GM23338 (cell line): ENCODE results near the gene TIMP4. TPM values are rescaled to one million over a fixed set of nuclear protein-coding genes. Genes with fewer than 3 reads are reported as not detected.

Source experiments
- ATAC-seq: fragments of 200-7000 bp; cut with Tn5 transposase; 3 replicates; pipeline ENCODE4 v1.9.1; 2020
- DNase-seq: peaks from one replicate; pipeline ENCODE4 v3.0.0-alpha.2; 2015; ENCODE audit warnings: low spot score
- H2AFZ ChIP-seq: fragments of 200-600 bp; sonication (generic); 2 replicates; pipeline ENCODE4 v1.8.0; 2016; ENCODE audit warnings: antibody characterized with exemption, mild to moderate bottlenecking, moderate library complexity
- H3F3A ChIP-seq: fragments of 200-600 bp; sonication (generic); replicated peaks from 2 replicates; pipeline ENCODE4 v1.8.0; 2017; ENCODE audit warnings: antibody characterized with exemption, mixed run types, low read depth
- H3K27ac ChIP-seq: fragments of 200-600 bp; sonication (generic); 2 replicates; pipeline ENCODE4 v1.6.1; 2016; ENCODE audit warnings: low read depth
- H3K27me3 ChIP-seq: fragments of 200-600 bp; sonication (generic); 2 replicates; pipeline ENCODE4 v1.8.0; 2016; ENCODE audit warnings: mild to moderate bottlenecking, mixed run types, moderate library complexity; ENCODE audit not compliant: insufficient read depth
- H3K36me3 ChIP-seq: fragments of 200-600 bp; sonication (generic); 2 replicates; pipeline ENCODE4 v1.8.0; 2016; ENCODE audit warnings: mild to moderate bottlenecking; ENCODE audit not compliant: insufficient read depth
- H3K4me1 ChIP-seq: fragments of 200-600 bp; sonication (generic); 2 replicates; pipeline ENCODE4 v1.8.0; 2016; ENCODE audit warnings: mild to moderate bottlenecking, moderate library complexity; ENCODE audit not compliant: insufficient read depth
- H3K4me2 ChIP-seq: fragments of 200-600 bp; sonication (generic); 2 replicates; pipeline ENCODE4 v1.7.1; 2017; ENCODE audit warnings: mixed run types
- H3K4me3 ChIP-seq: fragments of 200-600 bp; sonication (generic); 2 replicates; pipeline ENCODE4 v1.6.1; 2016; ENCODE audit warnings: mixed run types
- H3K79me2 ChIP-seq: fragments of 200-600 bp; sonication (generic); replicated peaks from 2 replicates; pipeline ENCODE4 v1.8.0; 2017; ENCODE audit warnings: mild to moderate bottlenecking; ENCODE audit not compliant: insufficient read depth
- H3K9me2 ChIP-seq: fragments of 200-600 bp; sonication (generic); 2 replicates; pipeline ENCODE4 v1.8.0; 2017; ENCODE audit not compliant: insufficient read depth
- H4K20me1 ChIP-seq: fragments of 200-600 bp; sonication (generic); replicated peaks from 2 replicates; pipeline ENCODE4 v1.8.0; 2017; ENCODE audit warnings: mild to moderate bottlenecking; ENCODE audit not compliant: insufficient read depth
- H3K27ac Mint-ChIP-seq: 2 replicates; pipeline ENCODE4 v1.8.0; 2020; ENCODE audit warnings: inconsistent platforms, mild to moderate bottlenecking, moderate library complexity, mixed read lengths
- H3K27me3 Mint-ChIP-seq: 3 replicates; pipeline ENCODE4 v1.8.0; 2022; ENCODE audit warnings: low read depth, mild to moderate bottlenecking, moderate library complexity, mixed read lengths, inconsistent platforms; ENCODE audit not compliant: insufficient read depth, poor library complexity
- H3K36me3 Mint-ChIP-seq: 3 replicates; pipeline ENCODE4 v1.8.0; 2021; ENCODE audit warnings: low read depth, mild to moderate bottlenecking, inconsistent platforms, moderate library complexity, mixed read lengths
- H3K4me1 Mint-ChIP-seq: 3 replicates; pipeline ENCODE4 v1.8.0; 2020; ENCODE audit warnings: mild to moderate bottlenecking, inconsistent platforms, mixed read lengths
- H3K4me3 Mint-ChIP-seq: 3 replicates; pipeline ENCODE4 v1.8.0; 2021; ENCODE audit warnings: moderate library complexity, mild to moderate bottlenecking, inconsistent platforms, mixed read lengths
- H3K9me3 Mint-ChIP-seq: 3 replicates; pipeline ENCODE4 v1.8.0; 2020; ENCODE audit warnings: moderate library complexity, mild to moderate bottlenecking, inconsistent platforms, mixed read lengths
- JUNB ChIP-seq: IDR thresholded peaks from one replicate; pipeline ENCODE4 v1.6.1; 2016; ENCODE audit warnings: antibody characterized with exemption; ENCODE audit not compliant: unreplicated experiment
- POLR2AphosphoS5 ChIP-seq: IDR thresholded peaks from 2 replicates; pipeline ENCODE4 v1.6.1; 2016; ENCODE audit warnings: antibody characterized with exemption, low read depth
- polyA plus RNA-seq: library from polyadenylated mRNA; unstranded; fragments of >200 nt; fragmentation: Nextera tagmentation; extraction: Ambion mirVana; gene quantifications from 2 replicates; pipeline ENCODE4 v1.2.1, GENCODE V29; 2016
- total RNA-seq: library from RNA; depleted of rRNA; stranded (reverse); fragments of >200 nt; shearing (Covaris generic); gene quantifications from 2 replicates; pipeline ENCODE4 v1.2.3, GENCODE V29; 2014
- TF ChIP-seq, protein P1 (sequence below): fragments of 250-450 bp; sonication (Bioruptor Pico); IDR thresholded peaks from 2 replicates; pipeline ENCODE4 v1.5.0; 2020; ENCODE audit warnings: mild to moderate bottlenecking, moderate library complexity
- TF ChIP-seq, protein P2 (sequence below): IDR thresholded peaks from one replicate; pipeline ENCODE4 v1.6.1; 2018; ENCODE audit warnings: antibody characterized with exemption; ENCODE audit not compliant: unreplicated experiment

TIMP4 gene
- total and polyA plus RNA-seq, 2 experiments from 2014 or later = 6.7 to 11.1 TPM

DNA sequence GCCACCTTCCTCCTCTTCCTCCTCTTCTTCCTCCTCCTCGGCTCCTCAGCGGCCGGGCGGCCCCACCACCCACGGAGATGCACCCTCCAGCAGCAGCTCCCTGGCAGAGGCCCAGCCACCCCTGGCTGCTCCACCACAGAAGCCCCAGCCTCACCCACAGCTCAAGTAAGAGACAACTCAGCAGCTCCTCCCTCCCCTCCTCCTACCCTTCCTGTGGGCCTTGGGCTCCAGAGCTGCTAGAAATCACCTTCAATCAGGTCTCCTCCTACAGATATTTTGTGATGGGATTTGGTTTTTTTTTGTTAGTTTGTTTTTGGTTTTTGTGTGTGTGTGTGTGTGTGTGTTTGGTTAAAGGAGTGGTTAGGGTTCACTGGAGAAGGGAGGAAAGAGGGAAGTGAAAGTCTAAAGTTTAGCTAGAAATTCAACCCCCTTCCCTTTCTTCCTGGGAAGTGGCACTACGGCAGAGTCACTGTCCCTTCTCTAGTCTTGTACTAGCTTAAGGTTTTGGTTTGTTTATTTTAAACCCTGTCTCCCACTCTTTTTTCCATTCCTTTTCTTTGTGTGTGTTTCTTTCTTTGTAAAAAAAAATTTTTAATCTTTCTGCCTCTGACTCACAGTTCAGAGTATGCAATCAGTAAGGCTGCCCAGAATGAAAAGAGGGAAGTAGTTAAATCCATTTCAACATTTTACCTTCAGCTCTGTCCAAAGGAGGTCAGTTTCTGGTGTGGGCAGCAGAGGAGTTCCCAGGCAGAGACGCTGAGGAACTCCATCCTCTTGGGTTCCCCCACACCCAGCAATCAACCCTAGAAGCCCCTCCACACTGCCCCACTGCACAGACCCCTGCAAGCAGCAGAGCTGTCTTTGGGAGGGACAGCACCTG lies 29.0 kb upstream of the TIMP4 start:
- no peaks in the 10 kb centered on the region for H3K9me3 Mint-ChIP-seq
- H3K27ac Mint-ChIP-seq = peak overlapping the region; percentile 63
- no peaks in the 10 kb centered on the region for H3K79me2 ChIP-seq
- no peaks in the 10 kb centered on the region for H3K9me2 ChIP-seq
- no peaks in the 10 kb centered on the region for H3F3A ChIP-seq
- no peaks in the 10 kb centered on the region for H3K27me3 ChIP-seq
- no peaks in the 10 kb centered on the region; the same call in 1 of the 2 replicates for H4K20me1 ChIP-seq
- no peak overlapping the region for H3K27ac ChIP-seq
- 0 out of 3 replicates have a peak, but pooled peaks cover 3% of the 10 kb centered on the region for H3K36me3 Mint-ChIP-seq
- H3K4me1 ChIP-seq = no peaks in the 10 kb centered on the region
- ATAC-seq (peak; percentile 59), DNase-seq (no peak)
- no peak overlapping the region for H3K4me2 ChIP-seq
- TF ChIP-seq JUNB (no peak), POLR2AphosphoS5 (no peak)
- TF ChIP-seq, protein P1, sequence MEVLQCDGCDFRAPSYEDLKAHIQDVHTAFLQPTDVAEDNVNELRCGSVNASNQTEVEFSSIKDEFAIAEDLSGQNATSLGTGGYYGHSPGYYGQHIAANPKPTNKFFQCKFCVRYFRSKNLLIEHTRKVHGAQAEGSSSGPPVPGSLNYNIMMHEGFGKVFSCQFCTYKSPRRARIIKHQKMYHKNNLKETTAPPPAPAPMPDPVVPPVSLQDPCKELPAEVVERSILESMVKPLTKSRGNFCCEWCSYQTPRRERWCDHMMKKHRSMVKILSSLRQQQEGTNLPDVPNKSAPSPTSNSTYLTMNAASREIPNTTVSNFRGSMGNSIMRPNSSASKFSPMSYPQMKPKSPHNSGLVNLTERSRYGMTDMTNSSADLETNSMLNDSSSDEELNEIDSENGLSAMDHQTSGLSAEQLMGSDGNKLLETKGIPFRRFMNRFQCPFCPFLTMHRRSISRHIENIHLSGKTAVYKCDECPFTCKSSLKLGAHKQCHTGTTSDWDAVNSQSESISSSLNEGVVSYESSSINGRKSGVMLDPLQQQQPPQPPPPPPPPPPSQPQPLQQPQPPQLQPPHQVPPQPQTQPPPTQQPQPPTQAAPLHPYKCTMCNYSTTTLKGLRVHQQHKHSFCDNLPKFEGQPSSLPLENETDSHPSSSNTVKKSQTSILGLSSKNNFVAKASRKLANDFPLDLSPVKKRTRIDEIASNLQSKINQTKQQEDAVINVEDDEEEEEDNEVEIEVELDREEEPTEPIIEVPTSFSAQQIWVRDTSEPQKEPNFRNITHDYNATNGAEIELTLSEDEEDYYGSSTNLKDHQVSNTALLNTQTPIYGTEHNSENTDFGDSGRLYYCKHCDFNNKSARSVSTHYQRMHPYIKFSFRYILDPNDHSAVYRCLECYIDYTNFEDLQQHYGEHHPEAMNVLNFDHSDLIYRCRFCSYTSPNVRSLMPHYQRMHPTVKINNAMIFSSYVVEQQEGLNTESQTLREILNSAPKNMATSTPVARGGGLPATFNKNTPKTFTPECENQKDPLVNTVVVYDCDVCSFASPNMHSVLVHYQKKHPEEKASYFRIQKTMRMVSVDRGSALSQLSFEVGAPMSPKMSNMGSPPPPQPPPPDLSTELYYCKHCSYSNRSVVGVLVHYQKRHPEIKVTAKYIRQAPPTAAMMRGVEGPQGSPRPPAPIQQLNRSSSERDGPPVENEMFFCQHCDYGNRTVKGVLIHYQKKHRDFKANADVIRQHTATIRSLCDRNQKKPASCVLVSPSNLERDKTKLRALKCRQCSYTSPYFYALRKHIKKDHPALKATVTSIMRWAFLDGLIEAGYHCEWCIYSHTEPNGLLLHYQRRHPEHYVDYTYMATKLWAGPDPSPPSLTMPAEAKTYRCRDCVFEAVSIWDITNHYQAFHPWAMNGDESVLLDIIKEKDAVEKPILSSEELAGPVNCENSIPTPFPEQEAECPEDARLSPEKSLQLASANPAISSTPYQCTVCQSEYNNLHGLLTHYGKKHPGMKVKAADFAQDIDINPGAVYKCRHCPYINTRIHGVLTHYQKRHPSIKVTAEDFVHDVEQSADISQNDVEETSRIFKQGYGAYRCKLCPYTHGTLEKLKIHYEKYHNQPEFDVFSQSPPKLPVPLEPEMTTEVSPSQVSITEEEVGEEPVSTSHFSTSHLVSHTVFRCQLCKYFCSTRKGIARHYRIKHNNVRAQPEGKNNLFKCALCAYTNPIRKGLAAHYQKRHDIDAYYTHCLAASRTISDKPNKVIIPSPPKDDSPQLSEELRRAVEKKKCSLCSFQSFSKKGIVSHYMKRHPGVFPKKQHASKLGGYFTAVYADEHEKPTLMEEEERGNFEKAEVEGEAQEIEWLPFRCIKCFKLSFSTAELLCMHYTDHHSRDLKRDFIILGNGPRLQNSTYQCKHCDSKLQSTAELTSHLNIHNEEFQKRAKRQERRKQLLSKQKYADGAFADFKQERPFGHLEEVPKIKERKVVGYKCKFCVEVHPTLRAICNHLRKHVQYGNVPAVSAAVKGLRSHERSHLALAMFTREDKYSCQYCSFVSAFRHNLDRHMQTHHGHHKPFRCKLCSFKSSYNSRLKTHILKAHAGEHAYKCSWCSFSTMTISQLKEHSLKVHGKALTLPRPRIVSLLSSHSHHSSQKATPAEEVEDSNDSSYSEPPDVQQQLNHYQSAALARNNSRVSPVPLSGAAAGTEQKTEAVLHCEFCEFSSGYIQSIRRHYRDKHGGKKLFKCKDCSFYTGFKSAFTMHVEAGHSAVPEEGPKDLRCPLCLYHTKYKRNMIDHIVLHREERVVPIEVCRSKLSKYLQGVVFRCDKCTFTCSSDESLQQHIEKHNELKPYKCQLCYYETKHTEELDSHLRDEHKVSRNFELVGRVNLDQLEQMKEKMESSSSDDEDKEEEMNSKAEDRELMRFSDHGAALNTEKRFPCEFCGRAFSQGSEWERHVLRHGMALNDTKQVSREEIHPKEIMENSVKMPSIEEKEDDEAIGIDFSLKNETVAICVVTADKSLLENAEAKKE (CRISPR knock-in tag) = no peak
- TF ChIP-seq, protein P2, sequence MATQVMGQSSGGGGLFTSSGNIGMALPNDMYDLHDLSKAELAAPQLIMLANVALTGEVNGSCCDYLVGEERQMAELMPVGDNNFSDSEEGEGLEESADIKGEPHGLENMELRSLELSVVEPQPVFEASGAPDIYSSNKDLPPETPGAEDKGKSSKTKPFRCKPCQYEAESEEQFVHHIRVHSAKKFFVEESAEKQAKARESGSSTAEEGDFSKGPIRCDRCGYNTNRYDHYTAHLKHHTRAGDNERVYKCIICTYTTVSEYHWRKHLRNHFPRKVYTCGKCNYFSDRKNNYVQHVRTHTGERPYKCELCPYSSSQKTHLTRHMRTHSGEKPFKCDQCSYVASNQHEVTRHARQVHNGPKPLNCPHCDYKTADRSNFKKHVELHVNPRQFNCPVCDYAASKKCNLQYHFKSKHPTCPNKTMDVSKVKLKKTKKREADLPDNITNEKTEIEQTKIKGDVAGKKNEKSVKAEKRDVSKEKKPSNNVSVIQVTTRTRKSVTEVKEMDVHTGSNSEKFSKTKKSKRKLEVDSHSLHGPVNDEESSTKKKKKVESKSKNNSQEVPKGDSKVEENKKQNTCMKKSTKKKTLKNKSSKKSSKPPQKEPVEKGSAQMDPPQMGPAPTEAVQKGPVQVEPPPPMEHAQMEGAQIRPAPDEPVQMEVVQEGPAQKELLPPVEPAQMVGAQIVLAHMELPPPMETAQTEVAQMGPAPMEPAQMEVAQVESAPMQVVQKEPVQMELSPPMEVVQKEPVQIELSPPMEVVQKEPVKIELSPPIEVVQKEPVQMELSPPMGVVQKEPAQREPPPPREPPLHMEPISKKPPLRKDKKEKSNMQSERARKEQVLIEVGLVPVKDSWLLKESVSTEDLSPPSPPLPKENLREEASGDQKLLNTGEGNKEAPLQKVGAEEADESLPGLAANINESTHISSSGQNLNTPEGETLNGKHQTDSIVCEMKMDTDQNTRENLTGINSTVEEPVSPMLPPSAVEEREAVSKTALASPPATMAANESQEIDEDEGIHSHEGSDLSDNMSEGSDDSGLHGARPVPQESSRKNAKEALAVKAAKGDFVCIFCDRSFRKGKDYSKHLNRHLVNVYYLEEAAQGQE = no peak
- no peak overlapping the region for H3K4me3 ChIP-seq
- H3K4me3 Mint-ChIP-seq = no peak overlapping the region
- H3K4me1 Mint-ChIP-seq = peaks cover 6% of the 10 kb centered on the region; the same call in 2 of the 3 replicates
- peaks cover 2% of the 10 kb centered on the region for H3K27me3 Mint-ChIP-seq
- no peaks in the 10 kb centered on the region for H3K36me3 ChIP-seq
- H2AFZ ChIP-seq = no peak overlapping the region
